GM12874 (cell line): ENCODE measurements around the gene RASGRF2.

ENCODE experiments used
- CTCF ChIP-seq: IDR thresholded peaks from 2 replicates; pipeline ENCODE4 v1.5.1; 2011; ENCODE audit warnings: low read depth, mild to moderate bottlenecking, control low read depth, low read length, moderate library complexity; ENCODE audit not compliant: insufficient read depth

Gene RASGRF2

GRCh38 chr5:80967500-80968181 is 7.5 kb downstream of the RASGRF2 start:
- no peak for TF ChIP-seq CTCF

GRCh38 chr5:80973027-80973426 is 12.9 kb downstream of the RASGRF2 start:
- no peak for TF ChIP-seq CTCF

GRCh38 chr5:80975065-80975464 is 14.9 kb downstream of the RASGRF2 start:
- TF ChIP-seq CTCF = no peak

GRCh38 chr5:80976985-80977384 is 16.8 kb downstream of the RASGRF2 start:
- TF ChIP-seq CTCF = no peak

GRCh38 chr5:80977764-80978163 is 17.6 kb downstream of the RASGRF2 start:
- TF ChIP-seq CTCF = no peak

- TF ChIP-seq CTCF = no peak
These were observed 18.7 kb downstream of the RASGRF2 start for GRCh38 chr5:80978772-80979317.

GRCh38 chr5:80982093-80982492 is 21.9 kb downstream of the RASGRF2 start:
- no peak for TF ChIP-seq CTCF
